ENCODE results near the gene TSPAN18.

DNA sequence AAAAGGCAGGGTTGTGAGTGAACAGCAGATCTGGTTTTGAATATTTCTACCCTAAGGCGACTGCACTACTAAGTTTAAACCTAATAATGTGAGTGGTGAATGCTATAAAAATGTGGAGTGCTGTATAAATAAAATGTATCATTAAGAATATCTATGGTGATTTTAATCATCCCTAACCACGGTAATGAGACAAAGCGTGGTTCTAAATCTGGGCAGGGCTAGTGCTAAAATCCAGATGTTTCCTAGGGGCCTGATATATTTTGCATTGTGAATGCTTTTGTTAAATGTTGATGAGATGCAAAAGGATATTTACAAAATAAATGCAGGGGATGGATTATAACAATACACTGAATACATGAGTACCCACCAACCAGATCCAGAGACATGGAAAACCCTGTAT is 58.1 kb downstream of the TSPAN18 start:
- TF ChIP-seq CTCF (IDR thresholded peaks at IDR 0.05) (no peak), EP300 (IDR thresholded peaks at IDR 0.05) (no peak), POLR2A (IDR thresholded peaks at IDR 0.05) (no peak)
